K562 (cell line): Measurements from ENCODE around the gene PDE6D. TPM values are rescaled to one million over a fixed set of nuclear protein-coding genes. Genes with fewer than 3 reads are reported as not detected.
A peak's percentile ranks its signal among the peaks of the same experiment; 100 is the strongest.

ENCODE experiments used
- CTBP1 ChIP-seq: fragments of 450-650 bp; IDR thresholded peaks from 2 replicates; pipeline ENCODE4 v1.6.1; 2016; ENCODE audit warnings: borderline replicate concordance
- FOXJ2 ChIP-seq: fragments of 200-800 bp; sonication (Bioruptor generic); IDR thresholded peaks from 2 replicates; pipeline ENCODE4 v1.6.1; 2016; ENCODE audit warnings: missing genetic modification characterization, missing compliant biosample characterization
- FOXK2 ChIP-seq, 2 experiments: fragments of 450-650 bp; IDR thresholded peaks in 1 of 2; conservative IDR thresholded peaks in 1 of 2; 2 replicates each; pipeline ENCODE4 v1.6.1; 2016; ENCODE audit warnings: low read depth in 2 of 2, mild to moderate bottlenecking in 1 of 2
- GABPA ChIP-seq: fragments of 200-800 bp; sonication (Bioruptor generic); conservative IDR thresholded peaks from 2 replicates; pipeline ENCODE4 v1.6.1; 2016; ENCODE audit warnings: low read depth, missing genetic modification characterization, missing compliant biosample characterization
- GABPB1 ChIP-seq: sonication (generic); formaldehyde crosslinking; IDR thresholded peaks from 2 replicates; pipeline ENCODE4 v1.8.0; 2022; ENCODE audit warnings: mild to moderate bottlenecking, missing genetic modification reagents
- HNRNPH1 ChIP-seq: fragments of 200-400 bp; formaldehyde crosslinking; optimal IDR thresholded peaks from 2 replicates; pipeline ENCODE3; 2017; ENCODE audit warnings: low read depth, mild to moderate bottlenecking, low read length, moderate library complexity
- MECOM ChIP-seq: fragments of 250-450 bp; sonication (Bioruptor Pico); IDR thresholded peaks from 2 replicates; pipeline ENCODE4 v1.8.0; 2022; ENCODE audit warnings: inconsistent platforms
- NKRF ChIP-seq: fragments of 450-650 bp; IDR thresholded peaks from 2 replicates; pipeline ENCODE4 v1.6.1; 2016; ENCODE audit warnings: borderline replicate concordance
- PRDM10 ChIP-seq: fragments of 450-650 bp; IDR thresholded peaks from 2 replicates; pipeline ENCODE4 v1.6.1; 2018; ENCODE audit not compliant: partially characterized antibody
- RFX7 ChIP-seq: fragments of 250-450 bp; sonication (Bioruptor Pico); IDR thresholded peaks from 2 replicates; pipeline ENCODE4 v1.5.1; 2021; ENCODE audit warnings: mild to moderate bottlenecking
- TAF1 ChIP-seq: IDR thresholded peaks from 2 replicates; pipeline ENCODE4 v1.6.1; 2011; ENCODE audit warnings: mild to moderate bottlenecking, low read length, moderate library complexity; ENCODE audit not compliant: insufficient read depth, control insufficient read depth, severe bottlenecking; ENCODE audit errors: extremely low read depth
- TAF9B ChIP-seq: fragments of 450-650 bp; IDR thresholded peaks from 2 replicates; pipeline ENCODE4 v1.6.1; 2018; ENCODE audit warnings: mild to moderate bottlenecking; ENCODE audit not compliant: partially characterized antibody
- ZBTB7A ChIP-seq: IDR thresholded peaks from 2 replicates; pipeline ENCODE4 v1.6.1; 2011; ENCODE audit warnings: low read depth, mild to moderate bottlenecking, low read length, moderate library complexity, borderline replicate concordance; ENCODE audit not compliant: control insufficient read depth
- ZEB2 ChIP-seq: fragments of 450-650 bp; IDR thresholded peaks from 2 replicates; pipeline ENCODE4 v1.6.1; 2016
- ZNF324 ChIP-seq: fragments of 250-450 bp; sonication (Bioruptor Pico); IDR thresholded peaks from 2 replicates; pipeline ENCODE4 v1.4.0; 2020; ENCODE audit warnings: mild to moderate bottlenecking
- ZNF444 ChIP-seq: fragments of 250-450 bp; sonication (Bioruptor Pico); IDR thresholded peaks from 2 replicates; pipeline ENCODE4 v1.4.0; 2020; ENCODE audit warnings: mild to moderate bottlenecking, moderate library complexity
- ZNF77 ChIP-seq: fragments of 250-450 bp; sonication (Bioruptor Pico); IDR thresholded peaks from 2 replicates; pipeline ENCODE4 v1.5.0; 2020
- polyA plus RNA-seq, 8 experiments: library from polyadenylated mRNA; depleted of rRNA in 4 of 8; stranded (reverse) in 5 of 8; unstranded in 3 of 8; fragments of >200 nt; fragmentation: Nextera tagmentation in 2 of 8; fragmentation: Illumina TruSeq in 1 of 8; extraction: Ambion mirVana in 2 of 8; extraction: Trizol in 1 of 8; gene quantifications; 2 replicates each; pipeline versions ENCODE4 v1.2.1 to v1.2.3, GENCODE V29; 2011 to 2014; ENCODE audit warnings: inconsistent platforms in 1 of 8, missing spikeins in 1 of 8
- total RNA-seq, 7 experiments: library from RNA; depleted of rRNA in 6 of 7; stranded (reverse); fragments of >200 nt in 6 of 7; fragmentation: Illumina TruSeq in 2 of 7; extraction: Trizol in 2 of 7; gene quantifications; 2 replicates each; pipeline versions ENCODE4 v1.2.1 to v1.2.3, GENCODE V29; 2011 to 2021; ENCODE audit warnings: low replicate concordance in 1 of 7
- TF ChIP-seq, protein P1 (sequence below), 2 experiments: fragments of 200-800 bp in 1 of 2; sonication (Bioruptor generic) in 1 of 2; sonication (generic) in 1 of 2; formaldehyde crosslinking in 1 of 2; IDR thresholded peaks in 1 of 2; conservative IDR thresholded peaks in 1 of 2; 2 replicates each; pipeline versions ENCODE4 v1.5.0 to v1.6.1; 2016 to 2020; ENCODE audit warnings: missing compliant biosample characterization in 1 of 2, missing genetic modification characterization in 1 of 2, missing genetic modification reagents in 1 of 2
- TF ChIP-seq, protein P2 (sequence below): fragments of 450-650 bp; formaldehyde crosslinking; conservative IDR thresholded peaks from 2 replicates; pipeline ENCODE4 v1.4.0; 2022; ENCODE audit warnings: mild to moderate bottlenecking, missing genetic modification characterization

Gene PDE6D
- total and polyA plus RNA-seq, 9 of the 15 experiments (the other 6 are each of a cell fraction or from before 2014, with no cell fraction given) = 0.65 to 11.6 (median 7.0) TPM

DNA sequence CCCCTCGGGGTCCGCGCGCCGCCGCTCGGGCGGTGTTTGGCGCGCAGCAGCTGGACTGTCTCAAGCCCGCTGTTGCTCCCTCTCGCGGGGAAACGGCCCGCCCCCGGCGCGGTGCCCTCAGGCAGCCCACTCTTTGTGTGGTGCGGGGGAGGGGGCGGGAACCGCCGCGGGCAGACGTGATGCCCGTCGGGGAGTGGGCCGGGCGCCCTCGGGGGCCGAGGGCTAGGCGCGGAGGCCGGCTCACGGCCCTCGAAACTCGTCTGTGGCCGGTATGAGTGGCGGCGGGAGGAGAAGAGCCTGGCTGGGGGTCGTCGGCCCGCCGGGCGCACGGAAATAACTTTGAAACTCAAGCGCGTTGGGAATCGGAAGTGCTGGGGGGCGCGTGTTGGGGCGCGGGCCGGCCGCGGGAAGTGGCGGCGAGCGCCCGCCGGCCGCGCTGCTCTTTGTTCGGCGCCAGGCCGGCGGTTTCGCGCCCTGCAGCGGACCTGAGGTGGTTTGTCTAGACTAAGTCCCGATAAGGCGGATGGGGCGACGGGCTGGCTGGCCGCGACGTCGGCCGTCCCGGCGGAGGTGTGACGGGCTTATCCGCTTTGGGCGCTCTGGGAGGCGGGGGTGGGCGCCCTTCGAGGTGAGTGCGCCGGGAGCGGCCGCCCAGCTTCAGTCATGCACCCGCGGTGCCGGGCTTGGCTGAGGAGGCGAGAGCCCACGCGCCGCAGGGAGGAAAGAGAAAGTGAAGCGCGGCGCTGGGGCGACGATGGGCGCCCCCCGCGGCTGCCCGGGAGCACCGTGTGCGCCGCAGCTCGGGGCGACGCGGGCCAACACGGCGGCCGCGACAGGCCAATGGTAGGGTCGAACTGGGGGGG lies 72.1 kb downstream of the PDE6D start (continued):
- 0 out of 2 replicates have a peak, but pooled peaks have one; percentile 29 for TF ChIP-seq ZBTB7A
- TF ChIP-seq, protein P1, sequence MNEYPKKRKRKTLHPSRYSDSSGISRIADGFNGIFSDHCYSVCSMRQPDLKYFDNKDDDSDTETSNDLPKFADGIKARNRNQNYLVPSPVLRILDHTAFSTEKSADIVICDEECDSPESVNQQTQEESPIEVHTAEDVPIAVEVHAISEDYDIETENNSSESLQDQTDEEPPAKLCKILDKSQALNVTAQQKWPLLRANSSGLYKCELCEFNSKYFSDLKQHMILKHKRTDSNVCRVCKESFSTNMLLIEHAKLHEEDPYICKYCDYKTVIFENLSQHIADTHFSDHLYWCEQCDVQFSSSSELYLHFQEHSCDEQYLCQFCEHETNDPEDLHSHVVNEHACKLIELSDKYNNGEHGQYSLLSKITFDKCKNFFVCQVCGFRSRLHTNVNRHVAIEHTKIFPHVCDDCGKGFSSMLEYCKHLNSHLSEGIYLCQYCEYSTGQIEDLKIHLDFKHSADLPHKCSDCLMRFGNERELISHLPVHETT (CRISPR knock-in tag; conservative IDR thresholded peaks at IDR 0.05 in 1 of 2, IDR thresholded peaks at IDR 0.05 in 1 of 2) = 0 out of 4 replicates have a peak, but pooled peaks of 1 of the 2 experiments have one; percentile 3
- TF ChIP-seq PRDM10 = no peak
- no peak for TF ChIP-seq NKRF
- no peak for TF ChIP-seq FOXJ2 (tag)
- TF ChIP-seq MECOM (CRISPR knock-in tag) = no peak
- TF ChIP-seq RFX7 = no peak
- TF ChIP-seq ZNF77 = no peak
- TF ChIP-seq CTBP1 = peak; percentile 38; the same call in 1 of the 2 replicates
- TF ChIP-seq TAF1 = no peak
- no peak for TF ChIP-seq ZNF444
- TF ChIP-seq ZEB2 = no peak
- no peak for TF ChIP-seq ZNF324 (CRISPR knock-in tag)
- TF ChIP-seq HNRNPH1 = no peak
- TF ChIP-seq TAF9B = no peak
- TF ChIP-seq GABPA (tag) = no peak
- no peak for TF ChIP-seq FOXK2 (conservative IDR thresholded peaks at IDR 0.05 in 1 of 2, IDR thresholded peaks at IDR 0.05 in 1 of 2; ENCODE audit: low read depth in 2 of 2)
- TF ChIP-seq, protein P2, sequence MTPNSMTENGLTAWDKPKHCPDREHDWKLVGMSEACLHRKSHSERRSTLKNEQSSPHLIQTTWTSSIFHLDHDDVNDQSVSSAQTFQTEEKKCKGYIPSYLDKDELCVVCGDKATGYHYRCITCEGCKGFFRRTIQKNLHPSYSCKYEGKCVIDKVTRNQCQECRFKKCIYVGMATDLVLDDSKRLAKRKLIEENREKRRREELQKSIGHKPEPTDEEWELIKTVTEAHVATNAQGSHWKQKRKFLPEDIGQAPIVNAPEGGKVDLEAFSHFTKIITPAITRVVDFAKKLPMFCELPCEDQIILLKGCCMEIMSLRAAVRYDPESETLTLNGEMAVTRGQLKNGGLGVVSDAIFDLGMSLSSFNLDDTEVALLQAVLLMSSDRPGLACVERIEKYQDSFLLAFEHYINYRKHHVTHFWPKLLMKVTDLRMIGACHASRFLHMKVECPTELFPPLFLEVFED = no peak
- no peak for TF ChIP-seq GABPB1 (CRISPR knock-in tag)
